Measurements from ENCODE around the gene VEGFB.

The VEGFB gene

GRCh38 chr11:64258356-64258755, 24.0 kb downstream of the VEGFB start:
- TF ChIP-seq SIN3A (IDR thresholded peaks at IDR 0.05; ENCODE audit: borderline replicate concordance, insufficient read depth, low read length) (no peak), POLR2AphosphoS5 (IDR thresholded peaks at IDR 0.05; ENCODE audit: low read depth, low read length) (no peak), TAF1 (IDR thresholded peaks at IDR 0.05; ENCODE audit: borderline replicate concordance, insufficient read depth, low read length) (no peak), FOXP2 (optimal IDR thresholded peaks at IDR 0.05; ENCODE audit: borderline replicate concordance, extremely low read depth, extremely low read length, insufficient read depth) (no peak)
- TF ChIP-seq, protein P1, sequence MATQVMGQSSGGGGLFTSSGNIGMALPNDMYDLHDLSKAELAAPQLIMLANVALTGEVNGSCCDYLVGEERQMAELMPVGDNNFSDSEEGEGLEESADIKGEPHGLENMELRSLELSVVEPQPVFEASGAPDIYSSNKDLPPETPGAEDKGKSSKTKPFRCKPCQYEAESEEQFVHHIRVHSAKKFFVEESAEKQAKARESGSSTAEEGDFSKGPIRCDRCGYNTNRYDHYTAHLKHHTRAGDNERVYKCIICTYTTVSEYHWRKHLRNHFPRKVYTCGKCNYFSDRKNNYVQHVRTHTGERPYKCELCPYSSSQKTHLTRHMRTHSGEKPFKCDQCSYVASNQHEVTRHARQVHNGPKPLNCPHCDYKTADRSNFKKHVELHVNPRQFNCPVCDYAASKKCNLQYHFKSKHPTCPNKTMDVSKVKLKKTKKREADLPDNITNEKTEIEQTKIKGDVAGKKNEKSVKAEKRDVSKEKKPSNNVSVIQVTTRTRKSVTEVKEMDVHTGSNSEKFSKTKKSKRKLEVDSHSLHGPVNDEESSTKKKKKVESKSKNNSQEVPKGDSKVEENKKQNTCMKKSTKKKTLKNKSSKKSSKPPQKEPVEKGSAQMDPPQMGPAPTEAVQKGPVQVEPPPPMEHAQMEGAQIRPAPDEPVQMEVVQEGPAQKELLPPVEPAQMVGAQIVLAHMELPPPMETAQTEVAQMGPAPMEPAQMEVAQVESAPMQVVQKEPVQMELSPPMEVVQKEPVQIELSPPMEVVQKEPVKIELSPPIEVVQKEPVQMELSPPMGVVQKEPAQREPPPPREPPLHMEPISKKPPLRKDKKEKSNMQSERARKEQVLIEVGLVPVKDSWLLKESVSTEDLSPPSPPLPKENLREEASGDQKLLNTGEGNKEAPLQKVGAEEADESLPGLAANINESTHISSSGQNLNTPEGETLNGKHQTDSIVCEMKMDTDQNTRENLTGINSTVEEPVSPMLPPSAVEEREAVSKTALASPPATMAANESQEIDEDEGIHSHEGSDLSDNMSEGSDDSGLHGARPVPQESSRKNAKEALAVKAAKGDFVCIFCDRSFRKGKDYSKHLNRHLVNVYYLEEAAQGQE (IDR thresholded peaks at IDR 0.05; ENCODE audit: insufficient read depth in 1 of 2, low read depth in 2 of 2, low read length in 2 of 2), result no peak

- TF ChIP-seq FOXP2 (optimal IDR thresholded peaks at IDR 0.05; ENCODE audit: borderline replicate concordance, extremely low read depth, extremely low read length, insufficient read depth) (no peak), POLR2AphosphoS5 (IDR thresholded peaks at IDR 0.05; ENCODE audit: low read depth, low read length) (no peak), TAF1 (IDR thresholded peaks at IDR 0.05; ENCODE audit: borderline replicate concordance, insufficient read depth, low read length) (no peak), SIN3A (IDR thresholded peaks at IDR 0.05; ENCODE audit: borderline replicate concordance, insufficient read depth, low read length) (no peak)
- TF ChIP-seq, protein P1 (IDR thresholded peaks at IDR 0.05; ENCODE audit: insufficient read depth in 1 of 2, low read depth in 2 of 2, low read length in 2 of 2), result no peak
Measured at GRCh38 chr11:64258946-64259532, 24.7 kb downstream of the VEGFB start.

DNA sequence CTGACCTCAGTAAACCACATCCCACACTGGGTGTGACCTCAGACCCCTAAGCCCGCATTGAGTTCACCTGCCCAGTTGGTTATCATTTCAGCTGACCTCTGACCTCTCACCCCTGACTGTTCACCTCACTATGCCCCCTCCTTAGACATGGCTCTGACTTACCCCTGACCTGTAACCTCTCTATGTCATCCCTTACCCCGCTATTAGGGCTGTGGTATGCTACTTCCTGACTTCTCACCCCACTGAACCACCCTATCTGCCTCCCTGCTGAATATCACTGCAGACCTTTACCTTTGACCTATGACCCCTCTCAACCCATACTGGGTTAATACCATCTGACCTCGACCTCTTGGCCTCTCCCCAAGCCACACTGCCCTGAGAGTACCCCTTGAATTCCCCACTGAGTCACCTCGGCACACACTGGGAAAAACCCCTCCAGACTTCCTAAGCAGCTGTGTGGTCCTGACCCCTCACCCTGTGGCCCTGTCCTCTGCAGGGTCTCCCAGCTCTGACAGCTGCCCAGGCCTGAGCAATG, 25.2 kb downstream of the VEGFB start:
- no peak for TF ChIP-seq POLR2AphosphoS5 (IDR thresholded peaks at IDR 0.05; ENCODE audit: low read depth, low read length)
- no peak for TF ChIP-seq SIN3A (IDR thresholded peaks at IDR 0.05; ENCODE audit: borderline replicate concordance, insufficient read depth, low read length)
- no peak for TF ChIP-seq FOXP2 (optimal IDR thresholded peaks at IDR 0.05; ENCODE audit: borderline replicate concordance, extremely low read depth, extremely low read length, insufficient read depth)
- no peak for TF ChIP-seq TAF1 (IDR thresholded peaks at IDR 0.05; ENCODE audit: borderline replicate concordance, insufficient read depth, low read length)

DNA sequence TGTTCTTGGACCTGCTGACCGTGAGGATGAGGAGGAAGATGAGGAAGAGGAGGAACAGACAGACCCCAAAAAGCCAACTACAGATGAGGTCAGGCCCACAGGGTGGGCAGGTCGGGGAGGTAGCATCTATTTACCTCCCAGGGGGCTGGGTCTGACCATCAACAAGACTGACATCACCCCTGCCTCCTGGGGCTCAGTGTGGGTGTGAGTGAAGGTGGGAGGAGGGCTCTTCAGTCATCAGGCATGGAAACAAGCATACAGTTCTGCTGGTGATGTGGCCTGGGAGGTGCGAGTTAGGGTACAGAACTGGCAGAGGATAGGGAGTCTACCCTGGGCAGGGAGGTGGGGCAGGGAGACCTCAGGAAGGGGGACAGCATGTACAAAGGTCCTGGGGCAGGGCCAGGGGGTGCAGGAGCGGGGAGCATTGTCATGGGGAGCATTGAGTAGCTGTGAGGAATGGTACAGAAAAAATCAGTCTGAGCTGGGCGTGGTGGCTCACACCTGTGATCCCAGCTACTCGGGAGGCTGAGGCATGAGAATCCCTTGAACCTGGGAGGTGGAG, 25.8 kb downstream of the VEGFB start:
- TF ChIP-seq POLR2AphosphoS5 (IDR thresholded peaks at IDR 0.05; ENCODE audit: low read depth, low read length), result no peak
- TF ChIP-seq FOXP2 (optimal IDR thresholded peaks at IDR 0.05; ENCODE audit: borderline replicate concordance, extremely low read depth, extremely low read length, insufficient read depth), result no peak
- TF ChIP-seq SIN3A (IDR thresholded peaks at IDR 0.05; ENCODE audit: borderline replicate concordance, insufficient read depth, low read length), result no peak
- no peak for TF ChIP-seq TAF1 (IDR thresholded peaks at IDR 0.05; ENCODE audit: borderline replicate concordance, insufficient read depth, low read length)
- TF ChIP-seq, protein P1 (IDR thresholded peaks at IDR 0.05; ENCODE audit: insufficient read depth in 1 of 2, low read depth in 2 of 2, low read length in 2 of 2), result no peak

DNA sequence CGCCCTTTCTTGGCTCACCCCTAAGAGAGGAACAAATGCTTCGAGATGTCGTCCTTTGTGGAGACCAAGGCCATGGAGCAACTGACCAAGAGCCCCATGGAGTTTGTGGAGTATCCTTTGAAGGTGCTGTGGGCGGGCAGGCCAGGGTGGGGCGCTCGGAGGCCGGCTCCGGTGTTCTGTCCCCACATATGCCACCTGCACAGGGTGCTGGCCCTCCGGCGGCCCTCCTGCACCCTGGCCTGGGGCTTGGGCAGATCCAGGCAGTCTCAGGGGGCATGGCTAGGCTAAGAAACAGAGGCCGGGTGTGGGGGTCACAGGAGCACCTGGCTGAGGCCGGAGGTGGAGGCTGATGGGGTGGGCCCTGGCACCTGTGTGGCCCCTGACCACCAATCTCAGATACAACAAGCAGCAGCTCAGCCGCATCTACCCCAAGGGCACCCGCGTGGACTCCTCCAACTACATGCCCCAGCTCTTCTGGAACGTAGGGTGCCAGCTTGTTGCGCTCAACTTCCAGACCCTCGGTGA, 27.2 kb downstream of the VEGFB start:
- TF ChIP-seq TAF1 (IDR thresholded peaks at IDR 0.05; ENCODE audit: borderline replicate concordance, insufficient read depth, low read length) (no peak), SIN3A (IDR thresholded peaks at IDR 0.05; ENCODE audit: borderline replicate concordance, insufficient read depth, low read length) (no peak), FOXP2 (optimal IDR thresholded peaks at IDR 0.05; ENCODE audit: borderline replicate concordance, extremely low read depth, extremely low read length, insufficient read depth) (no peak), POLR2AphosphoS5 (IDR thresholded peaks at IDR 0.05; ENCODE audit: low read depth, low read length) (no peak)
- TF ChIP-seq, protein P1 (IDR thresholded peaks at IDR 0.05; ENCODE audit: insufficient read depth in 1 of 2, low read depth in 2 of 2, low read length in 2 of 2), result no peak

All from PFSK-1 (cell line).